G401 (cell line): ENCODE results near the gene TFF3. TPM values are rescaled to one million over a fixed set of nuclear protein-coding genes. Genes with fewer than 3 reads are reported as not detected.

Source experiments
- total RNA-seq: library from RNA; depleted of rRNA; stranded (reverse); fragments of >200 nt; shearing (Covaris generic); gene quantifications from 2 replicates; pipeline ENCODE4 v1.2.3, GENCODE V29; 2014; rRNA removed

TFF3 gene
- total RNA-seq, 1 experiment from 2014 or later: not detected

Other genes with a start within 250 kb of the TFF3 start
- not detected in 2 replicates for gene UMODL1, start 244.1 kb downstream of the TFF3 start, total RNA-seq
- gene ABCG1, start 96.3 kb downstream of the TFF3 start, total RNA-seq: 2.0 and 6.0 TPM in 2 replicates
- gene TFF2, start 35.6 kb upstream of the TFF3 start, total RNA-seq: not detected in 2 replicates
- not detected in 2 replicates for gene TFF1, start 51.1 kb upstream of the TFF3 start, total RNA-seq
- gene TMPRSS3, start 80.6 kb upstream of the TFF3 start, total RNA-seq: not detected in 2 replicates
- not detected in 2 replicates for gene UBASH3A, start 88.5 kb upstream of the TFF3 start, total RNA-seq
- gene RSPH1, start 180.8 kb upstream of the TFF3 start, total RNA-seq: 0.41 TPM in 1 of 2 replicates, not detected in the other
- gene SLC37A1, start 198.4 kb upstream of the TFF3 start, total RNA-seq: 0.37 and 0.86 TPM in 2 replicates